GM12892 (cell line): ENCODE measurements around the gene IGF1R.

Experiments used
- POLR2A ChIP-seq: IDR thresholded peaks from 2 replicates; pipeline ENCODE4 v1.6.1; 2011; ENCODE audit warnings: low read depth, low read length, control low read depth
- POLR2AphosphoS5 ChIP-seq: IDR thresholded peaks from 2 replicates; pipeline ENCODE4 v1.6.1; 2011; ENCODE audit warnings: low read depth, low read length, control low read depth
- TAF1 ChIP-seq: IDR thresholded peaks from 2 replicates; pipeline ENCODE4 v1.6.1; 2011; ENCODE audit warnings: low read depth, mild to moderate bottlenecking, control low read depth, low read length, borderline replicate concordance

- TF ChIP-seq POLR2A (no peak), POLR2AphosphoS5 (no peak), TAF1 (no peak)
These were observed 241.8 kb downstream of the IGF1R start for GRCh38 chr15:98889930-98890695.
